AG20443 (cell line): Measurements from ENCODE around the gene PIKFYVE.
"Not testable (repeated sequence)": the region's sequence is repeated elsewhere in the genome, so short reads cannot be mapped to it uniquely, and the experiment has no call there.

ENCODE experiments used
- DNase-seq: peaks from one replicate; pipeline ENCODE4 v3.0.0; 2012; ENCODE audit warnings: low spot score, mixed read lengths

The PIKFYVE gene

GRCh38 chr2:208363485-208363884 lies 97.4 kb downstream of the PIKFYVE start:
- peak; percentile 34 for DNase-seq

- DNase-seq, result no peak
Measured at GRCh38 chr2:208366215-208367127, 100.4 kb downstream of the PIKFYVE start.

GRCh38 chr2:208369091-208369490 lies 103.0 kb downstream of the PIKFYVE start:
- no peak for DNase-seq

GRCh38 chr2:208370881-208371633 lies 105.0 kb downstream of the PIKFYVE start:
- DNase-seq, result no peak

- no peak for DNase-seq
Measured at GRCh38 chr2:208371634-208371935, 105.5 kb downstream of the PIKFYVE start.

- DNase-seq, result peak; percentile 65
Measured at GRCh38 chr2:208373460-208374089, 107.5 kb downstream of the PIKFYVE start.

GRCh38 chr2:208375491-208376068 lies 109.5 kb downstream of the PIKFYVE start:
- no peak for DNase-seq

- not testable (repeated sequence) for DNase-seq
Measured at GRCh38 chr2:208377344-208377860, 111.3 kb downstream of the PIKFYVE start.

DNA sequence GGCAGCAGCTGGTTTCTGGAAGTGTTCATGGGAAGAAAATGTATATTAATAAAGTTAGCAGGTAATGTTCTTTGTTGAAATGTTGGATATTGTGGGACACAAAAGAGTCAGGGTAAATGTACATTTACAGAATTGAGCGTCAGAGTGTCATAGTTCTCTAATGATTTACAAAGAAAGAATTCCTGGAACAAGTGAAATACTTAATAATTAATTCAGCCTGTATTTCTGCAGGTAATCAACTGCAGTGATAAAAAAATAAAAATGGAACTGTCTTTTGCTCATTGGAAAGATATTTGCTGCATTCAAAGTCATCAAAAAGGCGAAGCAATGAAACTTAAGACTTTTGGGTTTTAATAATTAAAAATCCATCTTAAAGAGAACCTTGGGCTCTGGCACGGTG lies 113.1 kb downstream of the PIKFYVE start:
- no peak for DNase-seq

DNA sequence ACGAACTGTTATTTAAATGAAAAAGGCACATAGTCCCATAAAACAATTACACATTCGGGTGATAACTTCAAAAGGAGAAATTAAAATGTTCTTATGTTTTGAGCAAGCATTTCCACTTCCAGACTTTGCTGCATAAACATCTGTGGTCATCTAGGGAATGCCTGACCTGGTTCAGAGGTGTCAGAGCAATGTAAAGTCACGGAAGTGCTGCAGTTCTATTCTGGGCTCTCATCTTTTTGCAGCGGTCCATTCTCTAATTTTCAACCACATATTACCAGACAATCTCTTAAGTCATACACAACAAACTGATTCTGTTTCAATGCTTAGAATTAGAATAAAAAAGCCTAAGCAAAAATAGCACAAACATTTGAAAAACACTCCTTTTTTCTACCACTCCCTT lies 118.6 kb downstream of the PIKFYVE start:
- DNase-seq, result no peak

DNA sequence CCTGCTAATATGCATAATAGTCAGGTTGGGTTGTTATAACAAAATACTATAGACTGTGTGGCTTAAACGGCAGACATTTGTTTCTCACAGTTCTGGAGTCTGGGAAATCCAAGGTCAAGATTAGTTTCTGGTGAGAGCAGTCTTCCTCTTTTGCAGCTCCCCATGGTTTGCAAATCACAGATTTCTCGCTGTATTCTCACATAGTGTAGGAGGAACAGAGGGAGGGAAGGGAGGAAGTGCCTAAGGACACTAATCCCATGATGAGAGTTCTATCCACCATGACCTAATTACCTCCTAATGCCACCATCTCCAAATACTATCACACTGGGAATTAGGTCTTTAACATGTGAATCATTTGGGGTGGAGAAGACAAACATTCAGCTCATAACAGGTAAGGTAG lies 120.5 kb downstream of the PIKFYVE start:
- DNase-seq, result no peak

DNA sequence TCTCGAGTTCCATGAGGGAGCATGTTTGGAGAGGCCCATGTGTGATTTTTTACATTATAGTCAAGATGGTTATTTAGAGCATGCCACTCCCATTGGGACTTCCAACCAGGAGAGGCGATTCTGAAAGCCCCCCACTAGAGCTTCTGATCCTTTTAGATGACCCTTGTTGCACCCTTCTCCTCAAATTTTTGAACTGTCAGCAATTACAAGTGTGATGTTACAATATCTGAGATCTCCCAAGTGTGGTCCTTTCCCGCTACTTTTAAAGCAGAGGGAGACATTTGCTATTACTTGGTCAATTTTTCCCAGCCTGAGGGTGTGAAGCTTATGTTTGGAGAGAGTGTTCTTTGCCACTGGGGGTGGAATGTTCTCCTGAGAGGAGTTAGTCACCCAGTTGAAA lies 123.9 kb downstream of the PIKFYVE start:
- no peak for DNase-seq

DNA sequence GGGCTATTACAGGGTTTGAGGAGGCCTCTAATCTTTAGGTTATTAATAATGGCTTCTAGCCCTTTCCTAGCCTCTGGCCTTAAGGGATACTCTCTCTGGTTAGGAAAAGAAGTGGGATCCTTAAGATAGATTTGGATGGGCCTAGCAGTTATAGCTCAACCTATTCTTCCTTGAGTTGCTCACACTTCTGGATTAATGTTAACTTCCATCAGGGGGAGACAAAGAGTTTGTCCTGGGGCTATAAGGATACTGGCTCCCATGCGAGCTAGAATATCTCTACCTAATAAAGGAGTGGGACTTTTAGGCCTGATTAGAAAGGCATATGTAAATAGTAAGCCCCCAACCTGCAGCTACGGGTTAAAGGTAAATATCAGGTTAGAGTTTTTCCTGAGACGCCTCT lies 126.2 kb downstream of the PIKFYVE start:
- no peak for DNase-seq

GRCh38 chr2:208396796-208397195 lies 130.7 kb downstream of the PIKFYVE start:
- not testable (repeated sequence) for DNase-seq

DNA sequence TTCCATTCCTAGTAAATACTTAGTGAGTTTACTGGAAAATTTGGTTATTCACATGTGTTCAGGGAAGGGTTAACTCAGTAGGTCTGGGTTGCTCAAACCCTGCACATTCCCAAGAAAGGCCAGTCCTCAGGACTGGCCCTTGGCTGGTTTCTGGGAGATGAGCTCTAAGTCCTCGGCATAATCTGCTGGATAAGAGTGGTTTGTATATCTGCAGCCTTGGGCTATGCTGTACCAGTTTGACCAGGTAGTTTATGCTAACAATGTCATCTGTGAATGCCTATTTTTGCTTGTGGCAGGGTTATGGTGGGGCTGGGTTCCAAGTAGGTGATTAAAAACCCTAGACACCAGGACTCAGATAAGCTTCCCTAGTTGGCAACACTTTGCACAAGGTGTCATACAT lies 133.1 kb downstream of the PIKFYVE start:
- no peak for DNase-seq

- peak; percentile 45 for DNase-seq
Measured at GRCh38 chr2:208406474-208407451, 140.7 kb downstream of the PIKFYVE start, which contains the start of gene PTH2R. TSS of gene PTH2R (plus strand) at chr2:208406792. CDS start at chr2:208407044, 252 bp downstream.

DNA sequence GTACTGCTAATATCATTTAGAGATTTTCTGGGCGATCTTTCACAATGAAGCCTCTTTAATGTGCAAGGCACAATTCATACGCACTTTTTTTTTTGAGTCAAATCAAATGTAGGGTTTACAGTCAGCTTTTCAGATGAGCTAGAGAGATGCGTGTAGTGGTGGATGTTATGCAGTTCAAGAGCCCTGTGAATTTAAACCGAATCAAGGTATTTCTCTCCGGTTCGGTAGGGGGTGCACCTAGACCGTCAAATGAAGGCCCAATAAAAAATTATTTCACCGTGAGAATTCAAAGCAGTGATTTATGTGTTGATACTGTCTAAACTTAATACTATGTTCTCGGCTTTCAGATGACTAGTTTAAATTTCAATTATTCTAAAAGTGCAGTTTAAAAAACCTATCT lies 141.6 kb downstream of the PIKFYVE start:
- peak; percentile 19 for DNase-seq
